HG02981 (cell line): ENCODE measurements around the gene NBEA.

ENCODE experiments used
- ATAC-seq: cut with Tn5 transposase; IDR thresholded peaks from one replicate; pipeline ENCODE4 v1.9.1; 2021; ENCODE audit warnings: mild to moderate bottlenecking, moderate library complexity; ENCODE audit not compliant: unreplicated experiment

NBEA gene

GRCh38 chr13:35554972-35555623 lies 613.0 kb downstream of the NBEA start:
- ATAC-seq = no peak

- no peak for ATAC-seq
Observed at GRCh38 chr13:35557475-35557874, 615.4 kb downstream of the NBEA start.

- no peak for ATAC-seq
Observed at GRCh38 chr13:35561540-35561939, 619.5 kb downstream of the NBEA start.

GRCh38 chr13:35565273-35565672 lies 623.2 kb downstream of the NBEA start:
- ATAC-seq = no peak

- no peak for ATAC-seq
Observed at GRCh38 chr13:35566340-35566739, 624.3 kb downstream of the NBEA start.

GRCh38 chr13:35567406-35567980 lies 625.4 kb downstream of the NBEA start:
- no peak for ATAC-seq

- no peak for ATAC-seq
Observed at GRCh38 chr13:35573639-35574038, 631.6 kb downstream of the NBEA start.

GRCh38 chr13:35592457-35592856 lies 650.4 kb downstream of the NBEA start:
- no peak for ATAC-seq

GRCh38 chr13:35593651-35594050 lies 651.6 kb downstream of the NBEA start:
- no peak for ATAC-seq

- no peak for ATAC-seq
Observed at GRCh38 chr13:35594096-35594495, 652.0 kb downstream of the NBEA start.

- ATAC-seq = no peak
Observed at GRCh38 chr13:35595181-35595580, 653.1 kb downstream of the NBEA start.

- no peak for ATAC-seq
Observed at GRCh38 chr13:35596321-35597030, 654.4 kb downstream of the NBEA start.

- ATAC-seq = no peak
Observed at GRCh38 chr13:35597451-35597850, 655.4 kb downstream of the NBEA start.

GRCh38 chr13:35598233-35598632 lies 656.2 kb downstream of the NBEA start:
- ATAC-seq = no peak

GRCh38 chr13:35598790-35599369 lies 656.8 kb downstream of the NBEA start:
- ATAC-seq = no peak

GRCh38 chr13:35599384-35599783 lies 657.3 kb downstream of the NBEA start:
- no peak for ATAC-seq

- ATAC-seq = no peak
Observed at GRCh38 chr13:35600137-35600536, 658.1 kb downstream of the NBEA start.

- no peak for ATAC-seq
Observed at GRCh38 chr13:35603593-35604285, 661.7 kb downstream of the NBEA start.

- ATAC-seq = no peak
Observed at GRCh38 chr13:35614666-35615065, 672.6 kb downstream of the NBEA start.

- no peak for ATAC-seq
Observed at GRCh38 chr13:35617420-35617819, 675.4 kb downstream of the NBEA start.

- no peak for ATAC-seq
Observed at GRCh38 chr13:35618565-35619083, 676.6 kb downstream of the NBEA start.
